ENCODE results near the gene NARF.
"Not testable (repeated sequence)": the region's sequence is repeated elsewhere in the genome, so short reads cannot be mapped to it uniquely, and the experiment has no call there.

Gene NARF

GRCh38 chr17:82505296-82505695 is 46.8 kb downstream of the NARF start:
- no peak for DNase-seq

GRCh38 chr17:82506402-82506801 is 47.9 kb downstream of the NARF start:
- DNase-seq, result peak; percentile 40 to 41

GRCh38 chr17:82507631-82508175 is 49.2 kb downstream of the NARF start:
- DNase-seq, result no peak

- not testable (repeated sequence) for DNase-seq
Measured at GRCh38 chr17:82511642-82512041, 53.1 kb downstream of the NARF start.

GRCh38 chr17:82513864-82514263 is 55.3 kb downstream of the NARF start:
- DNase-seq, result not testable (repeated sequence)

- no peak for DNase-seq
Measured at GRCh38 chr17:82517230-82517865, 58.8 kb downstream of the NARF start.

- peak; percentile 95 for DNase-seq
Measured at GRCh38 chr17:82518826-82519810, 60.6 kb downstream of the NARF start, which contains the start of gene FOXK2. Gene FOXK2 (plus strand): TSS chr17:82519732. CDS start chr17:82519889, 157 bp downstream.

GRCh38 chr17:82519971-82520903 is 61.7 kb downstream of the NARF start:
- peak; percentile 44 to 50 for DNase-seq

- no peak for DNase-seq
Measured at GRCh38 chr17:82524540-82524939, 66.0 kb downstream of the NARF start.

GRCh38 chr17:82525712-82526111 is 67.2 kb downstream of the NARF start:
- DNase-seq, result no peak

GRCh38 chr17:82527898-82528297 is 69.4 kb downstream of the NARF start:
- no peak for DNase-seq

- no peak for DNase-seq
Measured at GRCh38 chr17:82528484-82529265, 70.1 kb downstream of the NARF start.

GRCh38 chr17:82529914-82530300 is 71.4 kb downstream of the NARF start:
- no peak for DNase-seq

GRCh38 chr17:82531431-82531881 is 72.9 kb downstream of the NARF start:
- DNase-seq, result no peak

GRCh38 chr17:82534401-82534812 is 75.9 kb downstream of the NARF start:
- no peak for DNase-seq

- DNase-seq, result no peak
Measured at GRCh38 chr17:82536512-82537201, 78.1 kb downstream of the NARF start.

GRCh38 chr17:82537228-82537627 is 78.7 kb downstream of the NARF start:
- not testable (repeated sequence) for DNase-seq

- not testable (repeated sequence) for DNase-seq
Measured at GRCh38 chr17:82539076-82539475, 80.5 kb downstream of the NARF start.

Data from stimulated activated CD4-positive, alpha-beta T cell treated with anti-CD3 and anti-CD28 coated beads, Interleukin-2, amount 100 ng/mL, for 24 hours (primary cell).